NCI-H1417 (cell line): ENCODE data around the gene HEPN1.

ENCODE experiments used
- DNase-seq, 3 experiments: peaks; one replicate each; lab custom pipeline; 2025; lab: John Stamatoyannopoulos, UW

The HEPN1 gene

GRCh38 chr11:124899383-124900145 is 19.5 kb upstream of the HEPN1 start:
- no peak for DNase-seq

- DNase-seq: no peak
Measured at GRCh38 chr11:124900464-124900863, 18.6 kb upstream of the HEPN1 start.

GRCh38 chr11:124902616-124903015 is 16.4 kb upstream of the HEPN1 start:
- no peak for DNase-seq

GRCh38 chr11:124915541-124916369 is 3.3 kb upstream of the HEPN1 start:
- DNase-seq: no peak

- no peak for DNase-seq
Measured at GRCh38 chr11:124916370-124916710, 2.7 kb upstream of the HEPN1 start.

- no peak for DNase-seq
Measured at GRCh38 chr11:124917115-124917637, 1.9 kb upstream of the HEPN1 start.

GRCh38 chr11:124919898-124920297 is 848 bp downstream of the HEPN1 start:
- no peak for DNase-seq

- DNase-seq: no peak
Measured at GRCh38 chr11:124920356-124920755, 1.3 kb downstream of the HEPN1 start.

- peak in 2 of 3 experiments; percentile 96 to 97 for DNase-seq
Measured at GRCh38 chr11:124920870-124921609, 2.0 kb downstream of the HEPN1 start.

- DNase-seq: no peak
Measured at GRCh38 chr11:124922831-124923230, 3.8 kb downstream of the HEPN1 start.

- DNase-seq: no peak
Measured at GRCh38 chr11:124923296-124923695, 4.2 kb downstream of the HEPN1 start.

- no peak for DNase-seq
Measured at GRCh38 chr11:124928942-124929665, 10.1 kb downstream of the HEPN1 start.

GRCh38 chr11:124930799-124931198 is 11.7 kb downstream of the HEPN1 start:
- DNase-seq: no peak

GRCh38 chr11:124934862-124935547 is 16.0 kb downstream of the HEPN1 start:
- no peak for DNase-seq

GRCh38 chr11:124935548-124936514 is 16.8 kb downstream of the HEPN1 start, which contains the start of gene HEPACAM:
Gene HEPACAM (minus strand): TSS chr11:124936047. CDS start chr11:124936006, 41 bp downstream.
- DNase-seq: no peak

GRCh38 chr11:124937336-124937935 is 18.4 kb downstream of the HEPN1 start:
- DNase-seq: no peak

- DNase-seq: no peak
Measured at GRCh38 chr11:124938206-124938765, 19.2 kb downstream of the HEPN1 start.

- DNase-seq: no peak
Measured at GRCh38 chr11:124938970-124939369, 19.9 kb downstream of the HEPN1 start.

- no peak for DNase-seq
Measured at GRCh38 chr11:124941703-124942102, 22.7 kb downstream of the HEPN1 start.
